ENCODE data around the gene MAOA. TPM values are rescaled to one million over a fixed set of nuclear protein-coding genes. Genes with fewer than 3 reads are reported as not detected.

MAOA gene
- total RNA-seq, 1 experiment from 2014 or later, result not detected

GRCh38 chrX:43631841-43632240, 24.3 kb upstream of the MAOA start:
- no peaks in the 10 kb centered on the region for H3K9me3 ChIP-seq (ENCODE audit: low read length)
- no peak overlapping the region for H3K9ac ChIP-seq (ENCODE audit: low read length)
- no peaks in the 10 kb centered on the region for H3K36me3 ChIP-seq (ENCODE audit: insufficient read depth, low read length)
- H4K20me1 ChIP-seq (ENCODE audit: insufficient read depth, low read depth, low read length), result no peaks in the 10 kb centered on the region
- H3K9me2 ChIP-seq (replicated peaks; ENCODE audit: insufficient read depth, low read length), result no peaks in the 10 kb centered on the region
- no peak overlapping the region for H3K4me3 ChIP-seq (ENCODE audit: low read length)
- no peaks in the 10 kb centered on the region for H3K4me1 ChIP-seq (ENCODE audit: low read length)
- DNase-seq, result no peak
- H3K79me2 ChIP-seq (ENCODE audit: low read length), result no peaks in the 10 kb centered on the region
- H3K4me2 ChIP-seq (ENCODE audit: low read depth, low read length, poor library complexity, severe bottlenecking), result no peak overlapping the region
- no peak overlapping the region for H3K27ac ChIP-seq (ENCODE audit: low read length)
- H2AFZ ChIP-seq (ENCODE audit: low read length), result no peak overlapping the region
- H3K27me3 ChIP-seq (ENCODE audit: low read length), result no peaks in the 10 kb centered on the region

GRCh38 chrX:43633081-43633480, 23.0 kb upstream of the MAOA start:
- 0 out of 2 replicates have a peak, but pooled peaks cover 2% of the 10 kb centered on the region for H3K9me3 ChIP-seq (ENCODE audit: low read length)
- H3K36me3 ChIP-seq (ENCODE audit: insufficient read depth, low read length), result no peaks in the 10 kb centered on the region
- H3K9ac ChIP-seq (ENCODE audit: low read length), result no peak overlapping the region
- DNase-seq, result no peak
- H3K79me2 ChIP-seq (ENCODE audit: low read length), result no peaks in the 10 kb centered on the region
- no peaks in the 10 kb centered on the region for H3K4me1 ChIP-seq (ENCODE audit: low read length)
- no peak overlapping the region for H3K27ac ChIP-seq (ENCODE audit: low read length)
- no peak overlapping the region for H3K4me2 ChIP-seq (ENCODE audit: low read depth, low read length, poor library complexity, severe bottlenecking)
- H2AFZ ChIP-seq (ENCODE audit: low read length), result no peak overlapping the region
- H3K9me2 ChIP-seq (replicated peaks; ENCODE audit: insufficient read depth, low read length), result no peaks in the 10 kb centered on the region
- H3K27me3 ChIP-seq (ENCODE audit: low read length), result no peaks in the 10 kb centered on the region
- no peaks in the 10 kb centered on the region for H4K20me1 ChIP-seq (ENCODE audit: insufficient read depth, low read depth, low read length)
- no peak overlapping the region for H3K4me3 ChIP-seq (ENCODE audit: low read length)

DNA sequence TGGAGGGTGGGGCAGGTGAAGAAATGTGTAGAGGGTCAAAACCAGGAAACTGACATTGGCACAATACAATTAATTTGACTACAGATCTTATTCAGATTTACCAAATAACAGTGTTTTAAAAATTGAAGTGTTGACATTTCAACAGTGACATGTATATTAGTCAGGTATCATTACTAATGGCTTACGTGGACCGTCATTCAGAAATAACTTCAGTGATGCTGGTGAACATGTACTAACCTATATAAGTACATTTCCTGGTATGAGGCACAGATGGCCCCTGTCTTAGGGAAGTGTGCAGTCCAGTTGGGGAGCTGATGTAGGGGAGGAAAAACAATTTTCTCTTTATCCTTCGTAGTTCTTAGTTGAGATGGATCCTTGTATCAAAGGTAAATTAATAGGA, 22.3 kb upstream of the MAOA start:
- no peak for DNase-seq
- no peaks in the 10 kb centered on the region for H3K79me2 ChIP-seq (ENCODE audit: low read length)
- H4K20me1 ChIP-seq (ENCODE audit: insufficient read depth, low read depth, low read length), result no peaks in the 10 kb centered on the region
- H3K4me3 ChIP-seq (ENCODE audit: low read length), result no peak overlapping the region
- H3K9ac ChIP-seq (ENCODE audit: low read length), result no peak overlapping the region
- no peaks in the 10 kb centered on the region for H3K27me3 ChIP-seq (ENCODE audit: low read length)
- H3K9me2 ChIP-seq (replicated peaks; ENCODE audit: insufficient read depth, low read length), result no peaks in the 10 kb centered on the region
- H3K9me3 ChIP-seq (ENCODE audit: low read length), result 0 out of 2 replicates have a peak, but pooled peaks cover 3% of the 10 kb centered on the region
- no peak overlapping the region for H2AFZ ChIP-seq (ENCODE audit: low read length)
- no peaks in the 10 kb centered on the region for H3K36me3 ChIP-seq (ENCODE audit: insufficient read depth, low read length)
- no peak overlapping the region for H3K4me2 ChIP-seq (ENCODE audit: low read depth, low read length, poor library complexity, severe bottlenecking)
- no peaks in the 10 kb centered on the region for H3K4me1 ChIP-seq (ENCODE audit: low read length)
- H3K27ac ChIP-seq (ENCODE audit: low read length), result no peak overlapping the region

GRCh38 chrX:43640482-43640881, 15.6 kb upstream of the MAOA start:
- no peaks in the 10 kb centered on the region for H3K79me2 ChIP-seq (ENCODE audit: low read length)
- no peaks in the 10 kb centered on the region for H3K9me2 ChIP-seq (replicated peaks; ENCODE audit: insufficient read depth, low read length)
- H3K4me1 ChIP-seq (ENCODE audit: low read length), result no peaks in the 10 kb centered on the region
- H3K27ac ChIP-seq (ENCODE audit: low read length), result no peak overlapping the region
- H4K20me1 ChIP-seq (ENCODE audit: insufficient read depth, low read depth, low read length), result no peaks in the 10 kb centered on the region
- no peak overlapping the region for H3K4me3 ChIP-seq (ENCODE audit: low read length)
- no peaks in the 10 kb centered on the region for H3K27me3 ChIP-seq (ENCODE audit: low read length)
- H3K36me3 ChIP-seq (ENCODE audit: insufficient read depth, low read length), result no peaks in the 10 kb centered on the region
- no peak overlapping the region for H2AFZ ChIP-seq (ENCODE audit: low read length)
- H3K4me2 ChIP-seq (ENCODE audit: low read depth, low read length, poor library complexity, severe bottlenecking), result no peak overlapping the region
- DNase-seq, result no peak
- no peak overlapping the region for H3K9ac ChIP-seq (ENCODE audit: low read length)
- 0 out of 2 replicates have a peak, but pooled peaks cover 3% of the 10 kb centered on the region for H3K9me3 ChIP-seq (ENCODE audit: low read length)

- Histone ChIP-seq H3K9me3 (ENCODE audit: low read length) (0 out of 2 replicates have a peak, but pooled peaks cover 3% of the 10 kb centered on the region), H3K4me2 (ENCODE audit: low read depth, low read length, poor library complexity, severe bottlenecking) (no peak overlapping the region), H3K9ac (ENCODE audit: low read length) (no peak overlapping the region), H3K27ac (ENCODE audit: low read length) (no peak overlapping the region), H3K4me1 (ENCODE audit: low read length) (no peaks in the 10 kb centered on the region), H3K4me3 (ENCODE audit: low read length) (no peak overlapping the region), H3K9me2 (replicated peaks; ENCODE audit: insufficient read depth, low read length) (no peaks in the 10 kb centered on the region), H3K36me3 (ENCODE audit: insufficient read depth, low read length) (no peaks in the 10 kb centered on the region), H4K20me1 (ENCODE audit: insufficient read depth, low read depth, low read length) (no peaks in the 10 kb centered on the region), H3K79me2 (ENCODE audit: low read length) (no peaks in the 10 kb centered on the region), H3K27me3 (ENCODE audit: low read length) (no peaks in the 10 kb centered on the region), H2AFZ (ENCODE audit: low read length) (no peak overlapping the region)
- no peak for DNase-seq
Observed at GRCh38 chrX:43641691-43642090, 14.4 kb upstream of the MAOA start.

- Histone ChIP-seq H3K4me3 (ENCODE audit: low read length) (no peak overlapping the region), H3K36me3 (ENCODE audit: insufficient read depth, low read length) (no peaks in the 10 kb centered on the region), H3K79me2 (ENCODE audit: low read length) (no peaks in the 10 kb centered on the region), H3K4me1 (ENCODE audit: low read length) (no peaks in the 10 kb centered on the region), H3K9ac (ENCODE audit: low read length) (no peak overlapping the region), H3K27me3 (ENCODE audit: low read length) (no peaks in the 10 kb centered on the region), H3K4me2 (ENCODE audit: low read depth, low read length, poor library complexity, severe bottlenecking) (no peak overlapping the region), H3K9me2 (replicated peaks; ENCODE audit: insufficient read depth, low read length) (no peaks in the 10 kb centered on the region), H4K20me1 (ENCODE audit: insufficient read depth, low read depth, low read length) (no peaks in the 10 kb centered on the region), H3K27ac (ENCODE audit: low read length) (no peak overlapping the region), H3K9me3 (ENCODE audit: low read length) (no peaks in the 10 kb centered on the region), H2AFZ (ENCODE audit: low read length) (no peak overlapping the region)
- DNase-seq, result no peak
Observed at GRCh38 chrX:43643201-43643600, 12.9 kb upstream of the MAOA start.

- Histone ChIP-seq H3K4me1 (ENCODE audit: low read length) (no peaks in the 10 kb centered on the region), H3K27me3 (ENCODE audit: low read length) (no peaks in the 10 kb centered on the region), H3K4me2 (ENCODE audit: low read depth, low read length, poor library complexity, severe bottlenecking) (no peak overlapping the region), H3K36me3 (ENCODE audit: insufficient read depth, low read length) (no peaks in the 10 kb centered on the region), H3K9ac (ENCODE audit: low read length) (no peak overlapping the region), H3K27ac (ENCODE audit: low read length) (no peak overlapping the region), H2AFZ (ENCODE audit: low read length) (no peak overlapping the region), H3K4me3 (ENCODE audit: low read length) (no peak overlapping the region), H3K9me2 (replicated peaks; ENCODE audit: insufficient read depth, low read length) (no peaks in the 10 kb centered on the region), H3K9me3 (ENCODE audit: low read length) (no peaks in the 10 kb centered on the region), H3K79me2 (ENCODE audit: low read length) (no peaks in the 10 kb centered on the region), H4K20me1 (ENCODE audit: insufficient read depth, low read depth, low read length) (no peaks in the 10 kb centered on the region)
- DNase-seq, result no peak
Observed at GRCh38 chrX:43643662-43644061, 12.4 kb upstream of the MAOA start.

- no peak overlapping the region for H3K27ac ChIP-seq (ENCODE audit: low read length)
- no peaks in the 10 kb centered on the region for H3K36me3 ChIP-seq (ENCODE audit: insufficient read depth, low read length)
- no peaks in the 10 kb centered on the region for H3K79me2 ChIP-seq (ENCODE audit: low read length)
- no peaks in the 10 kb centered on the region for H4K20me1 ChIP-seq (ENCODE audit: insufficient read depth, low read depth, low read length)
- no peaks in the 10 kb centered on the region for H3K9me3 ChIP-seq (ENCODE audit: low read length)
- no peak overlapping the region for H3K4me3 ChIP-seq (ENCODE audit: low read length)
- no peak overlapping the region for H3K4me2 ChIP-seq (ENCODE audit: low read depth, low read length, poor library complexity, severe bottlenecking)
- no peaks in the 10 kb centered on the region for H3K4me1 ChIP-seq (ENCODE audit: low read length)
- H2AFZ ChIP-seq (ENCODE audit: low read length), result no peak overlapping the region
- DNase-seq, result no peak
- no peaks in the 10 kb centered on the region for H3K9me2 ChIP-seq (replicated peaks; ENCODE audit: insufficient read depth, low read length)
- no peak overlapping the region for H3K9ac ChIP-seq (ENCODE audit: low read length)
- H3K27me3 ChIP-seq (ENCODE audit: low read length), result no peaks in the 10 kb centered on the region
Observed at GRCh38 chrX:43644124-43644701, 11.9 kb upstream of the MAOA start.
